HT-29 (cell line): ENCODE data around the gene DZIP3. TPM values are rescaled to one million over a fixed set of nuclear protein-coding genes. Genes with fewer than 3 reads are reported as not detected.

Experiments
- DNase-seq: peaks from one replicate; pipeline ENCODE4 v3.0.0-alpha.2; 2015; ENCODE audit warnings: low spot score
- total RNA-seq: library from RNA; depleted of rRNA; stranded (reverse); fragments of >200 nt; shearing (Covaris generic); gene quantifications from 2 replicates; pipeline ENCODE4 v1.2.3, GENCODE V29; 2014; rRNA removed

DZIP3 gene
- total RNA-seq, result 2.8 and 3.3 TPM in 2 replicates

DNA sequence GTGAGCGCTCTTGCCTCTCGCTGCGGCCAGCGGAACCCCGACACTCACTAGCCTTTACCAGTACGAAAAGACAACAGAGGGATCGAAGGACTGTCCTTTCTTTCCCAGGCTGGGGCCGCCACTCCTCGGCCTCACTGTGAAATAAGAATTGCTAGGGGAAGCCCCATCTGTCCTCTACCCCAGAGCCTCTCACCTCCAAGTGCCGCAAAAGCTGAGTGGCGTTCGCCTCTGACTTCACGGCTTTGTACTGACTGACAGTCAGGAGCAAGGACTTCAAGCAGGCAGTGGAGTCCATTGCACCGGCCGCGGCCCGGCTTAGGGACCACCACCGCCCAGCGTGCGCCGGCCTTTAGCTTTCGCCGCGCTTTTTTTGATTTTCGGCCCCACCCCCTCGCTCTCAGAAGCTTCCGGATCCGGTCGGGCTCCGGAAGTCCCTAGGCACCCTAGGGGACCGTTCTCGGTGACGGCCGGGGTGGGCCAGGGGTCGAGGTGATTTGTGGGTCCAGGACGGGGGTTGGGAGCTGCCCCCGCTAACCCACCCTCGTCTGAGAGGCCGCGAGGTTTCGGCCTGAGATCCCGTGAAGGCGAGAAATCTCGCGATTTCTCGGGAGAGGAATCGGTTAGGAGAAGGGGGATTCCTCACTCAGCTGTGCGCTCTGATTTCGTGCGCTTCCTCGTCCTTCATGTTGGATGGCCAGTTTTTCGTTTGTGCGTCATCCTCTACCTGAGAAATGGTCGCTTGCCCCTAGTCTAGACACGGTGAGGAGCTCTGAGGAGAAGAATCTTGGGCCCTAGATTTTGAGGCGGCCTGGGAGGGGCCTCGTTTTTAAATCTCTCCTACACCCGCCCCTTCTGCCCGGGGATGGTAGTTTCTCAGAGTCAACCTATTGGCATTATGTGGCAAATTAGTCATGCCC lies at the start of gene DZIP3, which contains the start of gene CIP2A:
Gene DZIP3, plus strand, starts transcription at position 642 of the 917 bp plus-strand sequence. CDS start 15,685 bp downstream, outside the sequence.
Gene CIP2A, minus strand, starts transcription at position 358 of the 917 bp plus-strand sequence. Its CDS starts 63 bp downstream, at position 295.
- DNase-seq, result peak; percentile 94

GRCh38 chr3:108546247-108546646 lies 43.3 kb upstream of the DZIP3 start:
- no peak for DNase-seq

GRCh38 chr3:108546692-108547091 lies 42.8 kb upstream of the DZIP3 start:
- no peak for DNase-seq

DNA sequence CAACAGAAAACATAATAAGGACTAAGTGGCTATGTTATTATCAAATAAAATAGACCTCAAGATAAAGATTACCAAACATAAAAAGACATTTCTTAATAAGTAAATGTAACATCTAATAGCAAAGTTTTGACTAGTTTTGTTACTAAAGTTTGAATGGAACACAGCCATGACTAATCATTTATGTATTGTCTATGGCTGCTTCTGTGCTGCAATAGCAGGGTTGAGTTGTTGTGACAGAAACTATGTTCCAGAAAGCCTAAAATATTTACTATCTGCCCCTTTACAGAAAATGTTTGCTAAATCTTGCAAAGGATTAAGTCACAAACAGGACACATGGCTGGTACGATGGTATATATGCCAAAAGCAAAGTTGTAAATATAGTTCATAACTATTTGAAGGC lies 41.2 kb upstream of the DZIP3 start:
- DNase-seq, result no peak

- no peak for DNase-seq
These were observed 40.6 kb upstream of the DZIP3 start for GRCh38 chr3:108548886-108549285.

GRCh38 chr3:108552267-108553159 lies 37.0 kb upstream of the DZIP3 start:
- peak; percentile 80 for DNase-seq

GRCh38 chr3:108554229-108554628 lies 35.3 kb upstream of the DZIP3 start:
- DNase-seq, result no peak

DNA sequence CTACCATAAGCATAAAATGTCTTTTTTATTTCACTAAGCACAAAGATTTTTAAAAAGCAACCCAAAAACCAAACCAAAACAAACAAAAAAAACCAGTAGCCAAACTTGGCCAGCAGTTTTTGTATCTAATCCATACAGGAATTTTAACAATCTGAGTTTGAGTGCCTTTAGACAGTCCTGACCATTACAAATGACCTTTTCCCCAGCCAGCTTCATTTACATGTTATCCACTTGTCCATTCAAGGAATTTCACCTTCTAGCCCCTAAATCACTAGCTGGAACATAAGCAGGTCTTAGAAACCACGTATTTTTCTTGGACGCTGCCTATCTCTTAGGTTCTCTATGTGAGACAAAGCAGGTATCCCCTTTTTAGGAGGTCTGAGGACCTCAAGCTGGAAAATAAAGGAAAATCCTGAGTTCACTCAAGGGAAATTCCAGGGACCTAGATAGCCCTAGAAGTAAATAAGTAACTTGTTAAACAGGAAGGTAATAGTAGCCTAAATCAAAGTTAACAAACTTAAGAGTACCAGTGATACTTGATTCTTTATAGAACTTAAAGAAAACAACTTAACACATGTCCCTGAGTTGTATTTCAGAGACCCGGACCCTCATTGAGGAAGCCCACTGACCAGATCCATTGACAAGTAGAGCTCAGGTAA lies 34.5 kb upstream of the DZIP3 start:
- DNase-seq, result no peak

- no peak for DNase-seq
These were observed 33.4 kb upstream of the DZIP3 start for GRCh38 chr3:108555966-108556581.

- DNase-seq, result no peak
These were observed 27.0 kb upstream of the DZIP3 start for GRCh38 chr3:108562565-108562964.

DNA sequence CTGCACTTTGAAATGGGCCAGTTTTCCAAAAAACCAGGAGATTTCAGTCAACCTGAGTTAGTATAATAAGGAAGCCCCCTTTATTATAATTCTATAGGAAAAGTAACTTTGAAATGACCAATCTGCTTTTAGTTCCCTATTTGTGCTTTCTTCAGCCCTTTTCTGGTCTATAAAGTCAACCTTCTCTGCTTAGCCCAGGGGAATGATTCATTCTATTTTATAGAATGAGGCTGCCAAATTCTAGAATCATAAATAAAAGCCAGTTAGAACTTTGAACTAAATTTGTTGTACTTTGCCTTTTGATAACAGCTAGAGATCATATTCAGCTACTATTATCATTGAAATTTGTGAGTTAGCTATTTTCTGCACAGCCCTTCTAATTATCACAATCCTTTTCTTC lies 25.0 kb upstream of the DZIP3 start:
- no peak for DNase-seq

- no peak for DNase-seq
These were observed 24.0 kb upstream of the DZIP3 start for GRCh38 chr3:108565506-108565905.

GRCh38 chr3:108566599-108566998 lies 22.9 kb upstream of the DZIP3 start:
- DNase-seq, result no peak

- no peak for DNase-seq
These were observed 20.2 kb upstream of the DZIP3 start for GRCh38 chr3:108569336-108569735.

DNA sequence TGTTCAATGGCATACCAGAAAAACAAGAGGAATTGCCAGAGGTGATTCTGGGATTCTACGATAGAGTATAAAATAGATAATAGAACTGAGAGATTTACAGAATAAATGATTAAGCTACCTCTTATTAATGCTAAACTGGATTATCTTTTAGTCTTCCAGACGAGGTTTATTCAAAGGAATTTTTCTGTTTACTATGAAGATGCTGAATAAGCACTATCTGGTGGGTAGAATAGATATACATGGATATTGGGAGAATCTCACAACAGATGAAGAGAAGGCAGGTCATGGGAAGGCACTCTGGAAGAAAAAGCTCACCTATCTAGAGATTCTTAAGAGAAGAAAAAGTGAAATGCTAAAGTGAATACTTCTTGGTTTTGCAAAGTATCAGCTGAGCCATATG lies 11.5 kb upstream of the DZIP3 start:
- no peak for DNase-seq

DNA sequence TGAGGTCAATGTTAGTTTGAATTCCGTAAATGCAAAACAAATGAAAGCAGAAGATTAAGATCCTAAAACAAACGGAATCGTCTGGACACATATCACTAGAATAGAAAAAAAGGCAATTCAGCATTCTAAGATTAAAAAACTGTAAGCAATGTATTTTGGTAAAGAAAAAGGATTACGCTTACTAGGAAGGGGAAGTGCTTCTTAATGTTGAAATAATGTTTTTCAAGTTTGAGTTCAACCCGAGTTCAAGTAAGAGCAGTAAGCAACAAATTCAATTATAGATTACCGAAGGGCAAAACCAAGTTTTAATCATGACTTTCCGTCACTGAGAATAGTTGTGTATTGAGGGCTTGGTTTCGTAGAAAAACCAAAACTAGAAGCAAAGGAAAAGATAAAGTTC lies 921 bp upstream of the DZIP3 start:
- DNase-seq, result no peak

- DNase-seq, result no peak
These were observed 439 bp downstream of the DZIP3 start for GRCh38 chr3:108589998-108590323.

DNA sequence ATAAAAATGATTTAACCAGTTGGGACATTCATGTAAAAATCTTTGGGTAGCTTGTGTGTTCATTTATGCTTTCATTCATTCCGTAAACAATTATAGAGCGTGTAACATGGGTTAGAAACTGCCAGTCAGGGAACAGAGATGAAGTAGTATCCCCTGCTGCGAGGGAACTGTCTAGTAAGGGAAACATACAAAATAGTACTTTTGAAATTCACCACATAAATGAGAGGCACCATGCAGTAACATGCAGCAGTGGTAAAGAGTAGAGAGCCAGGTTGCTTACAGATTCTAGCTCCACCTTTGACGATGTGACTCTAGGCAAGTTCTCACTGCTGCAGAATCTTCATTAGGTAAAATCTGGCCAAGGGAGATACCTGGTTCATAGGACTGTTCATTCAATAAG lies 938 bp downstream of the DZIP3 start:
- DNase-seq, result peak; percentile 9

- DNase-seq, result no peak
These were observed 5.8 kb downstream of the DZIP3 start for GRCh38 chr3:108595321-108595720.

- DNase-seq, result no peak
These were observed 8.9 kb downstream of the DZIP3 start for GRCh38 chr3:108598375-108598774.

DNA sequence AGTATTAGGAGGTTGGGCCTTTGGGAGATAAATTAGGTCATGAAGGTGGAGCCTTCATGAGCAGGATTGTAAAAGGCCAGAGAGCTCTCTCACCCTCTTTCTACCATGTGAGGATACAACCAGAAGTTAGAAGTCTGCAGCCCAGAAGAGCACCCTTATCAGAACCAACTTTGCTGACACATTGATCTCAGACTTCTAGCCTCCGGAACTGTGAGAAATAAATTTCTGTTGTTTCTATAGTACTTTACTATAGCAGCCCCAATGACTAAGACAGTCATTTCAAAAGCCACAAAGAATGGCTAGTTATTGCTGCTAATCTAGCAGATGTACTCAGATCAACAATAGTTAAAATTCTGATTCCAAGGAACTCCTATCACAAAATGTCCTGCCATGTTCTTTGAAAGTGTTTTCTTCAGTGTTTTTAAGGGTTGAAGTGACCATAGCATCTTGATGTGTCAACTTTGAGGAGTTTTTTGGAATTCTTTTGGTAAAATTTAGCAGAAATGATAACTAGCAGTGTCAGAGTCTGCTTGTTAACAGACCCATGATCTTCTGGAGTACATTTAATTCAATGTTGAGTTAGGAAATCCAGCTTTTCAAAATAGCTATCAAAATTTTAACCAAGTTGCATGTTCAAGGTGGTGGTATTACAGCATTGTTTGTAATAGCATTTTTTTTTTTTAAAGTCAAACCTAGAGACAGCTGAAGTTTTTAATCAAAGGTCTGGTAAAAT lies 10.3 kb downstream of the DZIP3 start:
- no peak for DNase-seq
